HG03045 (cell line): ENCODE results near the gene HIPK2.

Experiments
- ATAC-seq: cut with Tn5 transposase; IDR thresholded peaks from one replicate; pipeline ENCODE4 v1.9.1; 2021; ENCODE audit warnings: mild to moderate bottlenecking, moderate library complexity; ENCODE audit not compliant: unreplicated experiment

The HIPK2 gene

GRCh38 chr7:139523968-139524815 lies 253.6 kb downstream of the HIPK2 start:
- no peak for ATAC-seq

- ATAC-seq: no peak
These were observed 254.4 kb downstream of the HIPK2 start, which contains the start of gene CLEC2L for GRCh38 chr7:139523199-139523941. CLEC2L (plus strand) TSS chr7:139523685; CDS start chr7:139523928, 243 bp downstream.

GRCh38 chr7:139522830-139523198 lies 255.0 kb downstream of the HIPK2 start:
- no peak for ATAC-seq

GRCh38 chr7:139521439-139521838 lies 256.4 kb downstream of the HIPK2 start:
- ATAC-seq: no peak

- ATAC-seq: no peak
These were observed 262.5 kb downstream of the HIPK2 start for GRCh38 chr7:139515266-139515665.
